AG04450 (cell line): Measurements from ENCODE around the gene ICE2. TPM values are rescaled to one million over a fixed set of nuclear protein-coding genes. Genes with fewer than 3 reads are reported as not detected.

Source experiments
- CTCF ChIA-PET: fragments of 300-600, 350-600 bp; formaldehyde crosslinking; extraction: SDS; loops from one replicate; lab custom pipeline; 2022; ENCODE audit warnings: antibody characterized with exemption, inconsistent platforms; lab: Charles Lee
- POLR2A ChIA-PET: fragments of 350-600 bp; formaldehyde crosslinking; extraction: SDS; loops from one replicate; lab custom pipeline; 2021; ENCODE audit warnings: antibody characterized with exemption, inconsistent platforms; lab: Yijun Ruan, JAX
- DNase-seq: peaks from one replicate; pipeline ENCODE4 v3.0.0-alpha.2; 2011; ENCODE audit warnings: low read depth, low spot score
- H3K27ac ChIP-seq: one replicate; pipeline ENCODE4 v1.5.1; 2012; ENCODE audit warnings: low read depth, low read length, control low read depth
- H3K27me3 ChIP-seq: one replicate; pipeline ENCODE4 v1.6.0; 2012; ENCODE audit warnings: low read length; ENCODE audit not compliant: control insufficient read depth, insufficient read depth
- H3K4me3 ChIP-seq: 2 replicates; pipeline ENCODE4 v1.5.1; 2011; ENCODE audit warnings: mild to moderate bottlenecking, low read depth, low read length, control low read depth
- H3K9me3 ChIP-seq: 2 replicates; pipeline ENCODE4 v1.5.1; 2012; ENCODE audit warnings: low read length; ENCODE audit not compliant: control insufficient read depth, insufficient read depth
- polyA plus RNA-seq: library from polyadenylated mRNA; depleted of rRNA; stranded (reverse); fragments of >200 nt; gene quantifications from 2 replicates; pipeline ENCODE4 v1.2.3, GENCODE V29; 2011
- TF ChIP-seq, protein P1 (sequence below): IDR thresholded peaks from 2 replicates; pipeline ENCODE4 v1.5.1; 2011; ENCODE audit warnings: low read depth, low read length, control low read depth, inconsistent platforms

ICE2 gene
- polyA plus RNA-seq, 1 experiment, result 29.3 TPM

- POLR2A ChIA-PET, result interaction anchor here (3.8 kb wide), 1 partner anchor 29 kb away, joined by 38 read pairs; no protein-coding TSS in a partner anchor
- H3K27ac ChIP-seq, result no peak overlapping the region
- H3K4me3 ChIP-seq, result peak overlapping the region; percentile 46
- DNase-seq, result no peak
- TF ChIP-seq, protein P1, sequence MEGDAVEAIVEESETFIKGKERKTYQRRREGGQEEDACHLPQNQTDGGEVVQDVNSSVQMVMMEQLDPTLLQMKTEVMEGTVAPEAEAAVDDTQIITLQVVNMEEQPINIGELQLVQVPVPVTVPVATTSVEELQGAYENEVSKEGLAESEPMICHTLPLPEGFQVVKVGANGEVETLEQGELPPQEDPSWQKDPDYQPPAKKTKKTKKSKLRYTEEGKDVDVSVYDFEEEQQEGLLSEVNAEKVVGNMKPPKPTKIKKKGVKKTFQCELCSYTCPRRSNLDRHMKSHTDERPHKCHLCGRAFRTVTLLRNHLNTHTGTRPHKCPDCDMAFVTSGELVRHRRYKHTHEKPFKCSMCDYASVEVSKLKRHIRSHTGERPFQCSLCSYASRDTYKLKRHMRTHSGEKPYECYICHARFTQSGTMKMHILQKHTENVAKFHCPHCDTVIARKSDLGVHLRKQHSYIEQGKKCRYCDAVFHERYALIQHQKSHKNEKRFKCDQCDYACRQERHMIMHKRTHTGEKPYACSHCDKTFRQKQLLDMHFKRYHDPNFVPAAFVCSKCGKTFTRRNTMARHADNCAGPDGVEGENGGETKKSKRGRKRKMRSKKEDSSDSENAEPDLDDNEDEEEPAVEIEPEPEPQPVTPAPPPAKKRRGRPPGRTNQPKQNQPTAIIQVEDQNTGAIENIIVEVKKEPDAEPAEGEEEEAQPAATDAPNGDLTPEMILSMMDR, result no peak
- CTCF ChIA-PET, result interaction anchor here (0.9 kb wide), 1 partner anchor 17 kb away, joined by 9 read pairs; no protein-coding TSS in a partner anchor
- no peaks in the 10 kb centered on the region for H3K9me3 ChIP-seq
- H3K27me3 ChIP-seq, result no peaks in the 10 kb centered on the region
Measured at GRCh38 chr15:60391722-60392315, 87.1 kb downstream of the ICE2 start.

GRCh38 chr15:60390871-60391501 lies 88.0 kb downstream of the ICE2 start:
- CTCF ChIA-PET, result interaction anchor here (0.9 to 1.0 kb wide), 3 partner anchors 18 to 54 kb away, joined by 3 to 9 read pairs (median 3); no protein-coding TSS in a partner anchor
- TF ChIP-seq, protein P1, result 0 out of 2 replicates have a peak, but pooled peaks have one; percentile 2
- H3K27me3 ChIP-seq, result no peaks in the 10 kb centered on the region
- no peaks in the 10 kb centered on the region for H3K9me3 ChIP-seq
- peak overlapping the region; percentile 81 for H3K27ac ChIP-seq
- DNase-seq, result no peak
- peak overlapping the region; percentile 46 for H3K4me3 ChIP-seq
- POLR2A ChIA-PET, result interaction anchor here (1.0 to 1.1 kb wide), 2 partner anchors 14 to 29 kb away, joined by 4 to 5 read pairs; no protein-coding TSS in a partner anchor

GRCh38 chr15:60390231-60390630 lies 88.7 kb downstream of the ICE2 start:
- CTCF ChIA-PET, result interaction anchor here (0.9 to 1.0 kb wide), 2 partner anchors 31 to 54 kb away, joined by 3 read pairs; no protein-coding TSS in a partner anchor
- Histone ChIP-seq H3K27me3 (no peaks in the 10 kb centered on the region), H3K9me3 (no peaks in the 10 kb centered on the region), H3K4me3 (peak overlapping the region; percentile 18; the same call in 1 of the 2 replicates), H3K27ac (no peak overlapping the region)
- POLR2A ChIA-PET, result interaction anchor here (1.0 to 1.4 kb wide), 3 partner anchors 13 to 28 kb away, joined by 4 to 5 read pairs (median 4); no protein-coding TSS in a partner anchor
- DNase-seq, result no peak
- TF ChIP-seq, protein P1, result no peak

- H3K9me3 ChIP-seq, result no peaks in the 10 kb centered on the region
- TF ChIP-seq, protein P1, result no peak
- ChIA-PET CTCF (interaction anchor here (0.6 kb wide), 3 partner anchors 27 to 78 kb away, joined by 3 to 6 read pairs (median 4); no protein-coding TSS in a partner anchor), POLR2A (interaction anchor here (0.6 to 1.4 kb wide), 5 partner anchors 9 to 17 kb away, joined by 3 to 10 read pairs (median 4); no protein-coding TSS in a partner anchor)
- H3K27ac ChIP-seq, result no peak overlapping the region
- H3K4me3 ChIP-seq, result peak overlapping the region; percentile 27
- DNase-seq, result no peak
- H3K27me3 ChIP-seq, result no peaks in the 10 kb centered on the region
Measured at GRCh38 chr15:60389261-60390077, 89.5 kb downstream of the ICE2 start.
